OCI-LY3 (cell line): ENCODE results near the gene LAMA1.

Experiments
- EZH2phosphoT487 ChIP-seq: fragments of 200-600 bp; shearing (Covaris generic); IDR thresholded peaks from 2 replicates; pipeline ENCODE4 v1.6.1; 2018; ENCODE audit warnings: antibody characterized with exemption, mixed run types, low read depth
- TF ChIP-seq, protein P1 (sequence below): fragments of 200-600, 300-600 bp; sonication (generic); IDR thresholded peaks from 2 replicates; pipeline ENCODE4 v1.5.1; 2014; ENCODE audit warnings: antibody characterized with exemption, low read length, low read depth

DNA sequence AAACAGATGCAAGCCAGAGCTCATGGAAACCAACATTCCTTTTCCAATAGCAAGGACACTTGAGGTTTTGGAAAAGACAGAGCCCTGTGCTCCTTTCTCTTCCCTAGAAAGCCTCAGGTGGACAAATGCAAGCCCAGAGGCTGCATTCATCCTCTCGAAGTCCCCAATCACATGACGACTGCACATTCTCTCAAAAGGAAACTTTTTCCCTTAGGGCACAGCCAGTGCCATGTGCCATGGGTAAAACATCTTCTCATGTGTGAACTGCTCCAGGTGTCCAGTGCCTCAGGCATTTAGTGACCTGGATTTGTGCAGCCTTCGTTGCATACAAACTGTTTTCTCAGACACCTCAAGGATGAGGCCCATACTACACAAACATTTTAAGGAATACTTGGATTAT is 140.7 kb downstream of the LAMA1 start:
- TF ChIP-seq, protein P1, sequence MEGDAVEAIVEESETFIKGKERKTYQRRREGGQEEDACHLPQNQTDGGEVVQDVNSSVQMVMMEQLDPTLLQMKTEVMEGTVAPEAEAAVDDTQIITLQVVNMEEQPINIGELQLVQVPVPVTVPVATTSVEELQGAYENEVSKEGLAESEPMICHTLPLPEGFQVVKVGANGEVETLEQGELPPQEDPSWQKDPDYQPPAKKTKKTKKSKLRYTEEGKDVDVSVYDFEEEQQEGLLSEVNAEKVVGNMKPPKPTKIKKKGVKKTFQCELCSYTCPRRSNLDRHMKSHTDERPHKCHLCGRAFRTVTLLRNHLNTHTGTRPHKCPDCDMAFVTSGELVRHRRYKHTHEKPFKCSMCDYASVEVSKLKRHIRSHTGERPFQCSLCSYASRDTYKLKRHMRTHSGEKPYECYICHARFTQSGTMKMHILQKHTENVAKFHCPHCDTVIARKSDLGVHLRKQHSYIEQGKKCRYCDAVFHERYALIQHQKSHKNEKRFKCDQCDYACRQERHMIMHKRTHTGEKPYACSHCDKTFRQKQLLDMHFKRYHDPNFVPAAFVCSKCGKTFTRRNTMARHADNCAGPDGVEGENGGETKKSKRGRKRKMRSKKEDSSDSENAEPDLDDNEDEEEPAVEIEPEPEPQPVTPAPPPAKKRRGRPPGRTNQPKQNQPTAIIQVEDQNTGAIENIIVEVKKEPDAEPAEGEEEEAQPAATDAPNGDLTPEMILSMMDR, result no peak
- TF ChIP-seq EZH2phosphoT487, result no peak
